Stomach (tissue), 4 donors: ENCODE data around the gene RECQL5.

ENCODE experiments used
- CTCF ChIP-seq, 7 experiments: fragments of 450-650 bp in 4 of 7; fragments of 200-600 bp in 3 of 7; sonication (generic) in 3 of 7; IDR thresholded peaks; one replicate each; pipeline ENCODE4 v1.5.1; 2016 to 2019; ENCODE audit warnings: antibody characterized with exemption in 7 of 7, control low read depth in 2 of 7, mild to moderate bottlenecking in 1 of 7
- EP300 ChIP-seq: sonication (generic); formaldehyde crosslinking; IDR thresholded peaks from one replicate; pipeline ENCODE4 v1.6.1; 2017; ENCODE audit warnings: antibody characterized with exemption
- POLR2A ChIP-seq, 4 donors: fragments of 450-650 bp; IDR thresholded peaks; one replicate each; pipeline ENCODE4 v1.6.1; 2016; ENCODE audit warnings: antibody characterized with exemption in 4 of 4, control low read depth in 2 of 4, mild to moderate bottlenecking in 1 of 4, moderate library complexity in 1 of 4
- POLR2AphosphoS5 ChIP-seq, 3 donors: sonication (generic); formaldehyde crosslinking; IDR thresholded peaks; one replicate each; pipeline ENCODE4 v1.6.1; 2016; ENCODE audit warnings: antibody characterized with exemption in 3 of 3

- no peak for TF ChIP-seq CTCF (IDR thresholded peaks at IDR 0.05)
- no peak for TF ChIP-seq POLR2A (IDR thresholded peaks at IDR 0.05)
- TF ChIP-seq POLR2AphosphoS5 (IDR thresholded peaks at IDR 0.05) = peak in 2 of 3 donors; percentile 14 to 68
- TF ChIP-seq EP300 = no peak
Measured at GRCh38 chr17:75707079-75707571, 40.2 kb upstream of the RECQL5 start.
